H1 (cell line): ENCODE results near the gene SCO2. TPM values are rescaled to one million over a fixed set of nuclear protein-coding genes. Genes with fewer than 3 reads are reported as not detected.

Source experiments
- ATF2 ChIP-seq: IDR thresholded peaks from 2 replicates; pipeline ENCODE4 v1.6.1; 2012; ENCODE audit warnings: low read length, inconsistent platforms
- polyA plus RNA-seq, 7 experiments: library from polyadenylated mRNA; depleted of rRNA in 3 of 7; stranded (reverse) in 5 of 7; unstranded in 2 of 7; fragments of >200 nt in 5 of 7; fragments of 200-250 nt in 2 of 7; gene quantifications; 1 replicate in 5 of 7; 2 replicates in 1 of 7; 4 replicates in 1 of 7; pipeline versions ENCODE4 v1.2.1 to v1.2.3, GENCODE V29; 2011 to 2013; ENCODE audit warnings: missing spikeins in 2 of 7, mixed read lengths in 2 of 7
- total RNA-seq: library from RNA; stranded (reverse); fragmentation: NEBNext Ultra II Directional; extraction: Animal tissue kit (Norgen Biotek cat#: 25700); gene quantifications from 2 replicates; pipeline ENCODE4 v1.2.1, GENCODE V29; 2021

SCO2 gene
- total and polyA plus RNA-seq, 2 of the 8 experiments (the other 6 are each of a cell fraction or from before 2014, with no cell fraction given) = 2.0 TPM; not detected in 1

GRCh38 chr22:50568626-50569025, 43.2 kb upstream of the SCO2 start (continued):
- no peak for TF ChIP-seq ATF2
